Bladder microvascular endothelial cell (primary cell): Measurements from ENCODE around the gene MYH14. TPM values are rescaled to one million over a fixed set of nuclear protein-coding genes. Genes with fewer than 3 reads are reported as not detected.

Experiments used
- total RNA-seq: library from RNA; depleted of rRNA; stranded (reverse); fragments of >200 nt; gene quantifications from 2 replicates; pipeline ENCODE4 v1.2.3, GENCODE V29; 2014

MYH14 gene
- total RNA-seq: 0.38 TPM in 1 of 2 replicates, not detected in the other

DNA sequence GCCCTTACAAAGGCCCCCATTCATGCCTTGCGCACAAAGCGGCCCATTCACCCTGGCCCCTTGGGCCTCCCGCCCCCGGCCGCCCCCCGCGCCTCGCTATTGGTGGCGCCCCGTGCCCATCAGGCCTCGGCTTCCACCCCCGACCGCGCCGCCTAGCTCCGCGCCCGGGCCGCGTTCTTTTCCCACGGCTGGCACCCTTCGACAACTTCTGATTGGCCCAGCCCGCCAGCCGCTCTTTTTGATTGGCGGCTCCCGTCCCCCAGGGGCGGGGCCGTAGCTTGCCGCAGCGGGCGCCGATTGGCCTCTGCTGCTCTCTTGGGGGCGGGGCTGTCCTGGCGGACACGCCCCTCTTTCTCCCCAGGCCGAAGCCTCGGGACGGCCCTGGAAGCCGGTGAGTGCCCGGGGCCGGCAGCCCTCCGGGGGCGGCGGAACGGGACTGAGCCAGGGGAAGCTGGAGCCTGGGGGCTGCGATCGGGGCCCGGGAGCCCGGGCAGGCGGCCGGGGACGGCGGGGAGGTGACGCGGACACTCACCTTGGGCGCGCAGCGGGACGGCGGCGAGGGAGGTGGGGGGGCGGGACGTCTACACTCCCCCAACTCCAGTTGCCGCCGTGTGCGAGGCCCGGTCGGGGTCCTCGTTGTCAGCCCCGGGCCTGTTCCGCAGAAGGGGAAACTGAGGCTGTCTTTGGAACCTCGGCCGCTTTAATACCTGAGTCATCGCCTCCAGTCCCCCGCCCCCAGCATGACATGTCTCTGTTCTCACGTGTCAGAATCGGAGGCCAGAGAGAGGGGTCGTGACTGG, at the start of gene MYH14:
Gene MYH14, plus strand, starts transcription at position 342 of the 800 bp plus-strand sequence. CDS start 6,744 bp downstream, outside the sequence.

DNA sequence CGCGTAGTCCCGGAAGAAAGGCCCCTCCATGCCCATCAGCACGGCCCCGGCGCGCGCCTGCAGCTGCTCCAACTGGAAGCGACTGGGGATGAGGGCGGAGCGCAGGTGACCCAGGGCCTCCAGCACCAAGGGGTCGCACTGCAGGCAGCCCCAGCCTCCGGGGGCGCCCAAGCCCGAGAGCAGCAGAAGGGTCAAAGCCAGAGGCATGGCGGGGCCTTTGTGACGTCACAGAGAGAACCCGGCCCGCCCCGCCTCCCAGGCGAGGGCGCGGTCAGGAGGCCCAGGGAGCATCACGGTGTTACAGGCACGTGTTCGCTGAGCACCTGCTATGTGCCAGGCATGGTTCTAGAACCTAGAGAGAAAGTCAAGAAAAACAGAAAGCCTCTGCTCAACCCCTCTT, 40.4 kb upstream of the MYH14 start, which contains the start of gene IZUMO2:
Gene IZUMO2, minus strand, starts transcription at position 294 of the 400 bp plus-strand sequence. Its CDS starts 87 bp downstream, at position 207.

GRCh38 chr19:50329146-50329925, 125.9 kb downstream of the MYH14 start, which contains the start of gene KCNC3:
Gene KCNC3, minus strand, starts transcription at chr19:50329377. Its CDS starts 295 bp downstream, at chr19:50329082.

Other genes with a start within 250 kb of the MYH14 start
- gene SIGLEC11, start 242.4 kb upstream of the MYH14 start, total RNA-seq: not detected in 2 replicates
- gene VRK3, start 178.2 kb upstream of the MYH14 start, total RNA-seq: 15.2 and 20.6 TPM in 2 replicates
- gene ZNF473, start 177.6 kb upstream of the MYH14 start, total RNA-seq: 6.2 and 7.6 TPM in 2 replicates
- not detected in 2 replicates for gene IZUMO2, start 40.3 kb upstream of the MYH14 start, total RNA-seq
- gene KCNC3, start 125.8 kb downstream of the MYH14 start, total RNA-seq: under 0.01 and 0.38 TPM in 2 replicates
- gene NAPSA, start 162.0 kb downstream of the MYH14 start, total RNA-seq: 0.19 TPM in 1 of 2 replicates, not detected in the other
- gene NR1H2, start 172.8 kb downstream of the MYH14 start, total RNA-seq: 45.5 and 67.3 TPM in 2 replicates
- gene POLD1, start 180.7 kb downstream of the MYH14 start, total RNA-seq: 65.4 and 79.4 TPM in 2 replicates
- gene SPIB, start 215.3 kb downstream of the MYH14 start, total RNA-seq: not detected in 2 replicates
- gene MYBPC2, start 229.3 kb downstream of the MYH14 start, total RNA-seq: not detected in 2 replicates